COR-L47 (cell line): ENCODE measurements around the gene OR2D3.
"Not testable (repeated sequence)": the region's sequence is repeated elsewhere in the genome, so short reads cannot be mapped to it uniquely, and the experiment has no call there.

ENCODE experiments used
- DNase-seq: peaks from one replicate; lab custom pipeline; 2025; lab: John Stamatoyannopoulos, UW

OR2D3 gene

GRCh38 chr11:6928916-6929315, 8.1 kb downstream of the OR2D3 start:
- no peak for DNase-seq

- DNase-seq = no peak
Measured at GRCh38 chr11:6931146-6931713, 10.4 kb downstream of the OR2D3 start.

GRCh38 chr11:6932145-6932544, 11.3 kb downstream of the OR2D3 start:
- DNase-seq = no peak

GRCh38 chr11:6941970-6942369, 21.2 kb downstream of the OR2D3 start:
- DNase-seq = no peak

GRCh38 chr11:6943131-6943530, 22.3 kb downstream of the OR2D3 start:
- no peak for DNase-seq

- not testable (repeated sequence) for DNase-seq
Measured at GRCh38 chr11:6954248-6954647, 33.4 kb downstream of the OR2D3 start.

- no peak for DNase-seq
Measured at GRCh38 chr11:6962141-6962540, 41.3 kb downstream of the OR2D3 start.

- no peak for DNase-seq
Measured at GRCh38 chr11:6962673-6963072, 41.9 kb downstream of the OR2D3 start.

GRCh38 chr11:6968816-6969215, 48.0 kb downstream of the OR2D3 start:
- DNase-seq = no peak

GRCh38 chr11:6969854-6970253, 49.1 kb downstream of the OR2D3 start:
- DNase-seq = not testable (repeated sequence)
